Peyer's patch (tissue), 4 donors: ENCODE results near the gene OVAAL.

Experiments
- CTCF ChIP-seq, 6 experiments: fragments of 450-650 bp in 4 of 6; fragments of 200-600 bp in 2 of 6; sonication (generic) in 1 of 6; IDR thresholded peaks; one replicate each; pipeline ENCODE4 v1.5.1; 2017 to 2019; ENCODE audit warnings: antibody characterized with exemption in 6 of 6, mild to moderate bottlenecking in 3 of 6, moderate library complexity in 1 of 6
- POLR2A ChIP-seq, 2 donors: fragments of 450-650 bp; IDR thresholded peaks; one replicate each; pipeline ENCODE4 v1.5.1; 2017; ENCODE audit warnings: antibody characterized with exemption in 2 of 2, mild to moderate bottlenecking in 2 of 2, moderate library complexity in 2 of 2

- TF ChIP-seq CTCF (IDR thresholded peaks at IDR 0.05) (no peak), POLR2A (IDR thresholded peaks at IDR 0.05) (no peak)
These were observed 47.9 kb upstream of the OVAAL start for GRCh38 chr1:180510882-180511281.
